Activated CD4-positive, alpha-beta T cell treated with anti-CD3 and anti-CD28 coated beads, Interleukin-2, amount 50 U/mL, for 1 hour (primary cell): ENCODE results near the gene ZBTB7C.
"Not testable (repeated sequence)": the region's sequence is repeated elsewhere in the genome, so short reads cannot be mapped to it uniquely, and the experiment has no call there.

Experiments
- DNase-seq: peaks from one replicate; pipeline ENCODE4 v3.0.0-alpha.2; 2020

Gene ZBTB7C

GRCh38 chr18:48293954-48294898, 115.0 kb downstream of the ZBTB7C start:
- no peak for DNase-seq

GRCh38 chr18:48292782-48293424, 116.3 kb downstream of the ZBTB7C start:
- no peak for DNase-seq

GRCh38 chr18:48292229-48292628, 117.0 kb downstream of the ZBTB7C start:
- DNase-seq, result no peak

- DNase-seq, result no peak
Measured at GRCh38 chr18:48290162-48290926, 118.8 kb downstream of the ZBTB7C start.

DNA sequence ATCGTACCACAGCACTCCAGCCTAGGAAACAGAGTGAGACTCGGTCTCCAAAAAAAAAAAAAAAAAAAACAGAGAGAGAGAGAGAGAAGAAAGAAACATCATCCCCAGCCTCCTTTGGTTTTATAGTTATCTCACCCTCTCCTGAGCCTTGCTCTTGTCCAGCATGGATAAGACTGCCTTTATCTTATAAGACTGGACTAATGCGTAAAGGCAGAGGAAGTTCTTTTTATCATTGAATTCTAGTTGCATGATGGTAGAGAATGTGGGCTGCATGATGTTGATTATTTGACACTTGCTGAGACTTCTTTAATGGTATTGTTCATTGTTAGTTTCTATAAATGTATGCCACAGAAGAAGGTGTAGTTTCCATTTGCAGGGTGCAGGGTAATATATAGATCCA, 124.4 kb downstream of the ZBTB7C start:
- no peak for DNase-seq

GRCh38 chr18:48284011-48284410, 125.2 kb downstream of the ZBTB7C start:
- not testable (repeated sequence) for DNase-seq

GRCh38 chr18:48281460-48281859, 127.7 kb downstream of the ZBTB7C start:
- DNase-seq, result not testable (repeated sequence)

DNA sequence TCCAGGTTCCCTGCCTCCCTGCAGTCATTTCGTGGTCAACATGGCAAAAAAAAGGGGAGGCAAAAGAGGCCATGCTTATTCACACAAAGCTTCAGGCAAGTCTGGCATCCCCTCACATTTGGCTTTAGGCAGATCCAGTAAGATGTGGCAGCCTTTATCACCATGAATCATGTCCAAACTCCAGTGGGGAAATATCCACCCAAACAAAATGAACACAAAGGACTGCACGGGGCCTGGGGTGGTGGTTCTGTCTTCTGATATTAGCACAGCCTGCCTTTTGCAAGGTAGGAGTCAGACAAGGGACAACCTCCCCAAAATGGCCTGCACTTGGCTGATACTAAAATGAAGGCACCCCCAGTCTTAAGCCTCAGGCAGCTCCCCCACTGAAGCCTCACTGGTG, 129.9 kb downstream of the ZBTB7C start:
- no peak for DNase-seq

DNA sequence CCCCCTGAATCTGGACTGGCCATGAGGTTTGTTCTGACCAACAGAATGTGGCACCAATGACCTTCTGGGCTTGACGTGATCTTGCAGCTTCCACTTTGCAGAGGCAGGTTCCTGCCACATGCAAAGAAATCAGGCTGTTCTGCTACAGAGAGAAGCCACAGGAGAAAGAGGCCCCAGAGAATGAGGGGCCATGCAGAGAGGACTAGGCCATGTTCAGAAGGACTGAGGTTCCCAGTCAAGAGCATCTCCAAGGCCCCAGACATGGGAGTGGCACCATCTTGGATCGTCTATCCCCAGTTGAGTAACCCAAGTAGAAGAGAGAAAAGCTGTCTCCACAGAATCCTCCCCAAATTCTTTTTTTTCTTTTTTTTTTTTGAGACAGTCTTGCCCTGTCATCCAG, 131.1 kb downstream of the ZBTB7C start:
- DNase-seq, result no peak

DNA sequence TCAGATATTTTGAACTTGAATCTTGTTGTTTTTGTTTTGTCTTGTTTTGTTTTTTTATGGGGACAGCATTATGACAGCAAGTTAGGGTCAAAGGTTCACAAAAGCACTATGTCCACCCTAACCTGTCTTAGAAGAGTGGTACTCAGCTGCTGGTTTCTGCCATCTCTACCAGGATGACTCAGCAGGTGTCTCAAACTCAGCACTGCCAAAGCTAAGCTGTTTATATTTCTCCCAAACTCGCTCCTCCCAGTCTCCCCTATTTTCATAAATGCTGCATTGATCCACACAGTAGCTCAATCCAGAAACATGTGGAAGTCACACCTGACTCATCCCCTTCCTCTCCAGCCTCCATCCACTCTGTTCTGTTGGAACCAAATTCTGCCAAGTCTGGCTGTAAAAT, 134.9 kb downstream of the ZBTB7C start:
- no peak for DNase-seq

- DNase-seq, result no peak
Measured at GRCh38 chr18:48270929-48271328, 138.3 kb downstream of the ZBTB7C start.

- DNase-seq, result no peak
Measured at GRCh38 chr18:48265328-48265727, 143.9 kb downstream of the ZBTB7C start.

GRCh38 chr18:48263914-48264902, 145.0 kb downstream of the ZBTB7C start:
- DNase-seq, result no peak

- no peak for DNase-seq
Measured at GRCh38 chr18:48263192-48263853, 145.9 kb downstream of the ZBTB7C start.

DNA sequence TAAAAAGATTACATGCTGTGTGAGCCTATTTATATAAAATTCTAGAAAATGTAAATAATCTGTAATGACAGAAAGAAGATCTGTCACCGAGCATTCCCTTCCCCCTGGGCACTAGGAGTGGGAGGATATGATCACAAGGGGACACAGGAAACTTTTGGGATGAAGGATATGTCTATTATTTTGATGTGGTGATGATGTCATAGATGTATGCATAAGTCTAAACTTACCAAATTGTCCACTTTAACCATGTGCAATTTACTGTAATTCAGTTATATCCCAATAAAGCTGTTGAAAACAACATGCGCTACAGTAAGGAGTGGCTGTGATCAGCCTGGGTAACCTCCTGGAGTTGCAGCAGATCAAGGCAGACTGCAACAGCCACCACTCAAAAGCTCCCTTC, 148.9 kb downstream of the ZBTB7C start:
- no peak for DNase-seq

DNA sequence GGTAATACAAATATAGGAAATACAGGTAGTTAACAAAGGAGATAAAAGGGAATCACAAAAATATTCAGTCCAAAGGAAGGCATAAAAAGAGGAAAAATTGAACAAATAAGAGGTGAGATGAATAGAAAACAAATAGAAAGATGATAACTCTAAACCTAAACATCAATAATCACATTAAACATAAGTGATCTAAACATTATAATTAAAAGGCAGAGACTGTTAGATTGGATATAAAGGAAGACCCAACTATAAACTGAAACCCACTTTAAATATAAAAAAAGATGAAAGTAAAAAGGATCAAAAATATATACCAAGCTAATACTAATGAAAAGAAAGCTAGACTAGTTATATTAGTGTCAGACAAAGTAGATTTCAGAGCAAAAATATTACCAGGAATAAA, 152.3 kb downstream of the ZBTB7C start:
- DNase-seq, result no peak

DNA sequence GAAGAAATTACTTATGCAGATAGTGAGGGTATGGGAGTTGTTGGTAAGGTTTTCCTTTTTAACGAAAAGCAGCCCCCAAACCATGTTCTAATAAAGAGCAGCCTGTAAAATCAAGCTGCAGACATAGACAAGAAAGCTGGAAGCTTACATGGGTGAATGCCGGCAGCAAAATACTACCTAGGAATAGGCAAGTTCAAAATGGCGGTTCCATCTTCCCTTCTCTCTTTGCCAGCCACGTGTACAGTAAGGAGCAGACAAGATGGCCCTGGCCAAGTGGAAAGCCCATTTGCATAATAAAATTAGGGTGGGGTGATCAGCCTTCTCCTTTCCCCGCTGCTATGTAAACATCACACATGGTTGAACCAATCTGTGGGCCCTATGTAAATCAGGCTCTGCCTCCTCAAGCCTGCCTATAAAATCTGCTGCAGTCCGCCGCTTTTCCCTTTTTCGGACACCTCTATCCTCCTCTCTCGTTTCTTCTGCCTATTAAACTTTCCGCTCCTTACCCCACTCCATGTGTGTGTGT, 155.0 kb downstream of the ZBTB7C start:
- DNase-seq, result no peak

GRCh38 chr18:48252525-48252924, 156.7 kb downstream of the ZBTB7C start:
- DNase-seq, result no peak

GRCh38 chr18:48250918-48251317, 158.3 kb downstream of the ZBTB7C start:
- DNase-seq, result no peak

DNA sequence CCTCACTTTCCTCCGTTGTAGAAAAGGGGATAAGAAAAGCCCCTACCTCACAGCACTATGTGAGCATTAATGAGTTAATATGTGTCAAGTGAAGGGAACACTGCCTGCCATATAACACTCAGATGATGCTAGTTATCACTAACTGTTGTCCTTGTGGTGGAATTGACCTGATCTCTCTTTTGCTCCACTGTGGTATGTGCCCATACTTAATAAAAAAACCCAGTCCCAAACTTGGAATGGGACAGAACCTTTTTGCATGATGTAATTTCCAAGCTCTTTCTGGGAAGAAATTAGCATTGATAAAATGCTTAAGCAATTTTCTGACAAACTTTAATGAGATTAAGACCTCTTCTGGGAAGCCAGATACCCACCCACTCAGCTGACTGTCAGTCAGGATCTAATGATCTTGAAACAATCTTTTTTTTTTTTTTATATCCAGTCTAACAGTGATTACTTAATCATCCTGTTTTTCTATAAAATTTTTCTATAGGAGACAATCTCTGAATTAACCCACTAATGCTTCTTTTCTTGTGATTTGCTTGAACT, 158.7 kb downstream of the ZBTB7C start:
- no peak for DNase-seq

- DNase-seq, result no peak
Measured at GRCh38 chr18:48249854-48250253, 159.3 kb downstream of the ZBTB7C start.
